GM18505 (cell line): ENCODE data around the gene NRSN2.
"Not testable (repeated sequence)": the region's sequence is repeated elsewhere in the genome, so short reads cannot be mapped to it uniquely, and the experiment has no call there.

Experiments
- ATAC-seq: cut with Tn5 transposase; IDR thresholded peaks from one replicate; pipeline ENCODE4 v1.9.1; 2021; ENCODE audit not compliant: unreplicated experiment
- POLR2A ChIP-seq: IDR thresholded peaks from 4 replicates; pipeline ENCODE4 v1.6.1; 2011; ENCODE audit warnings: borderline replicate concordance; ENCODE audit not compliant: insufficient read depth, insufficient read length; ENCODE audit errors: extremely low read depth

Gene NRSN2

GRCh38 chr20:366719-367485, 20.0 kb downstream of the NRSN2 start:
- ATAC-seq: no peak
- no peak for TF ChIP-seq POLR2A

GRCh38 chr20:367486-367887, 20.6 kb downstream of the NRSN2 start:
- ATAC-seq: no peak
- no peak for TF ChIP-seq POLR2A

- no peak for TF ChIP-seq POLR2A
- ATAC-seq: no peak
These were observed 22.0 kb downstream of the NRSN2 start for GRCh38 chr20:368915-369314.

- TF ChIP-seq POLR2A: no peak
These were observed 23.3 kb downstream of the NRSN2 start for GRCh38 chr20:370151-370600.

GRCh38 chr20:370977-371754, 24.3 kb downstream of the NRSN2 start:
- ATAC-seq: no peak
- TF ChIP-seq POLR2A: no peak

More at GRCh38 chr20:370151-370600, 23.3 kb downstream of the NRSN2 start:
- ATAC-seq: no peak

- no peak for TF ChIP-seq POLR2A
- no peak for ATAC-seq
These were observed 25.0 kb downstream of the NRSN2 start for GRCh38 chr20:371755-372542.

- not testable (repeated sequence) for ATAC-seq
These were observed 25.7 kb downstream of the NRSN2 start for GRCh38 chr20:372543-373082.

- ATAC-seq: no peak
- TF ChIP-seq POLR2A: no peak
These were observed 26.4 kb downstream of the NRSN2 start for GRCh38 chr20:373171-373890.

GRCh38 chr20:375265-375889, 28.5 kb downstream of the NRSN2 start:
- TF ChIP-seq POLR2A: no peak
- no peak for ATAC-seq

GRCh38 chr20:376089-376488, 29.2 kb downstream of the NRSN2 start:
- ATAC-seq: no peak
- no peak for TF ChIP-seq POLR2A

GRCh38 chr20:376750-377149, 29.8 kb downstream of the NRSN2 start:
- no peak for ATAC-seq
- TF ChIP-seq POLR2A: no peak

GRCh38 chr20:377578-377977, 30.7 kb downstream of the NRSN2 start:
- ATAC-seq: not testable (repeated sequence)
